DOHH2 (cell line): ENCODE measurements around the gene GINS3.

ENCODE experiments used
- H3F3A ChIP-seq: fragments of 200-600 bp; sonication (generic), shearing (Covaris generic); 2 replicates; pipeline ENCODE4 v1.6.0; 2016; ENCODE audit warnings: antibody characterized with exemption, mild to moderate bottlenecking; ENCODE audit not compliant: control insufficient read depth, insufficient read depth
- H3K27ac ChIP-seq: fragments of 200-600 bp; sonication (generic); 2 replicates; pipeline ENCODE4 v1.5.1; 2014; ENCODE audit warnings: low read depth, mild to moderate bottlenecking, low read length, moderate library complexity
- H3K27me3 ChIP-seq: fragments of 200-600 bp; sonication (generic); 2 replicates; pipeline ENCODE4 v1.6.1; 2014; ENCODE audit warnings: mild to moderate bottlenecking, low read length, mixed read lengths; ENCODE audit not compliant: control insufficient read depth
- H3K36me3 ChIP-seq: fragments of 200-600 bp; sonication (generic); 2 replicates; pipeline ENCODE4 v1.6.1; 2014; ENCODE audit warnings: mild to moderate bottlenecking, low read length, moderate library complexity, mixed read lengths; ENCODE audit not compliant: control insufficient read depth
- H3K4me1 ChIP-seq: fragments of 200-600 bp; sonication (generic); 2 replicates; pipeline ENCODE4 v1.6.1; 2014; ENCODE audit warnings: mild to moderate bottlenecking, low read length, mixed read lengths; ENCODE audit not compliant: control insufficient read depth
- H3K4me2 ChIP-seq: fragments of 200-600 bp; sonication (generic); 2 replicates; pipeline ENCODE4 v1.6.0; 2014; ENCODE audit warnings: mild to moderate bottlenecking, low read length, moderate library complexity
- H3K4me3 ChIP-seq: fragments of 200-600 bp; sonication (generic); 2 replicates; pipeline ENCODE4 v1.5.1; 2014; ENCODE audit warnings: mild to moderate bottlenecking, low read length, mixed read lengths
- H3K79me2 ChIP-seq: fragments of 200-600 bp; sonication (generic); 2 replicates; pipeline ENCODE4 v1.6.1; 2014; ENCODE audit warnings: mild to moderate bottlenecking, low read length, mixed read lengths; ENCODE audit not compliant: control insufficient read depth
- H3K9me2 ChIP-seq: fragments of 200-600 bp; sonication (generic); replicated peaks from 2 replicates; pipeline ENCODE4 v1.6.1; 2014; ENCODE audit warnings: mild to moderate bottlenecking, low read length, mixed read lengths; ENCODE audit not compliant: control insufficient read depth
- H3K9me3 ChIP-seq: fragments of 200-600 bp; sonication (generic); 2 replicates; pipeline ENCODE4 v1.6.1; 2014; ENCODE audit warnings: antibody characterized with exemption, low read length, mixed read lengths; ENCODE audit not compliant: control insufficient read depth, insufficient read depth
- H4K20me1 ChIP-seq: fragments of 200-600 bp; sonication (generic); 2 replicates; pipeline ENCODE4 v1.6.0; 2014; ENCODE audit warnings: low read depth, mild to moderate bottlenecking, antibody characterized with exemption, low read length, moderate library complexity; ENCODE audit not compliant: control insufficient read depth, insufficient read depth
- EZH2phosphoT487 ChIP-seq: fragments of 200-600 bp; sonication (generic); IDR thresholded peaks from 2 replicates; pipeline ENCODE4 v1.6.1; 2017; ENCODE audit warnings: borderline replicate concordance, mild to moderate bottlenecking, antibody characterized with exemption, low read length, moderate library complexity, mixed read lengths
- TF ChIP-seq, protein P1 (sequence below): fragments of 200-600 bp; sonication (generic); IDR thresholded peaks from one replicate; pipeline ENCODE4 v1.5.1; 2014; ENCODE audit warnings: antibody characterized with exemption, mild to moderate bottlenecking, low read depth, low read length; ENCODE audit not compliant: poor library complexity, severe bottlenecking

Gene GINS3

DNA sequence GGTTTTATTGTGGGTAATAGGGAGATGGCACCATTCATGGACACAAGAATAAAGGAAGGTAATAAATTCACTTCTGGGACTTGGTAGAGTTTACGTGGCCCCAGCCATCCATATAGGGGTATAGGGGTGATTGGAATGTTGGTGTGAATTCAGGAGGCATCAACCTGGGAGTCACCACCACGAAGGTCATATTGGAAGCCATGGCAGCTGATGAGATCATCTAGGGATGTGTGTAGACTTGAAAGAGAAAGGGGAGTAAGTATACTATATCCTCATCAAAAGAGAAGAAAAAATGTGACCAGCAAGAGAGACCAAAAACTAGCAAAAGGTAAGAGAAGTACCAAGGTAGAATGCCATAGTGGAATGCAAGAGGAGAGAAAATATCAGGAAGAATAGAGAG is 26.6 kb upstream of the GINS3 start:
- Histone ChIP-seq H3K27me3 (peaks cover 19% of the 10 kb centered on the region), H3K4me2 (no peak overlapping the region), H3K4me1 (peaks cover 2% of the 10 kb centered on the region), H3K27ac (no peak overlapping the region), H4K20me1 (no peaks in the 10 kb centered on the region), H3K9me3 (no peaks in the 10 kb centered on the region; the same call in 1 of the 2 replicates), H3K79me2 (no peaks in the 10 kb centered on the region), H3K4me3 (no peak overlapping the region), H3K9me2 (no peaks in the 10 kb centered on the region), H3K36me3 (no peaks in the 10 kb centered on the region), H3F3A (no peaks in the 10 kb centered on the region)
- TF ChIP-seq, protein P1, sequence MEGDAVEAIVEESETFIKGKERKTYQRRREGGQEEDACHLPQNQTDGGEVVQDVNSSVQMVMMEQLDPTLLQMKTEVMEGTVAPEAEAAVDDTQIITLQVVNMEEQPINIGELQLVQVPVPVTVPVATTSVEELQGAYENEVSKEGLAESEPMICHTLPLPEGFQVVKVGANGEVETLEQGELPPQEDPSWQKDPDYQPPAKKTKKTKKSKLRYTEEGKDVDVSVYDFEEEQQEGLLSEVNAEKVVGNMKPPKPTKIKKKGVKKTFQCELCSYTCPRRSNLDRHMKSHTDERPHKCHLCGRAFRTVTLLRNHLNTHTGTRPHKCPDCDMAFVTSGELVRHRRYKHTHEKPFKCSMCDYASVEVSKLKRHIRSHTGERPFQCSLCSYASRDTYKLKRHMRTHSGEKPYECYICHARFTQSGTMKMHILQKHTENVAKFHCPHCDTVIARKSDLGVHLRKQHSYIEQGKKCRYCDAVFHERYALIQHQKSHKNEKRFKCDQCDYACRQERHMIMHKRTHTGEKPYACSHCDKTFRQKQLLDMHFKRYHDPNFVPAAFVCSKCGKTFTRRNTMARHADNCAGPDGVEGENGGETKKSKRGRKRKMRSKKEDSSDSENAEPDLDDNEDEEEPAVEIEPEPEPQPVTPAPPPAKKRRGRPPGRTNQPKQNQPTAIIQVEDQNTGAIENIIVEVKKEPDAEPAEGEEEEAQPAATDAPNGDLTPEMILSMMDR, result no peak

DNA sequence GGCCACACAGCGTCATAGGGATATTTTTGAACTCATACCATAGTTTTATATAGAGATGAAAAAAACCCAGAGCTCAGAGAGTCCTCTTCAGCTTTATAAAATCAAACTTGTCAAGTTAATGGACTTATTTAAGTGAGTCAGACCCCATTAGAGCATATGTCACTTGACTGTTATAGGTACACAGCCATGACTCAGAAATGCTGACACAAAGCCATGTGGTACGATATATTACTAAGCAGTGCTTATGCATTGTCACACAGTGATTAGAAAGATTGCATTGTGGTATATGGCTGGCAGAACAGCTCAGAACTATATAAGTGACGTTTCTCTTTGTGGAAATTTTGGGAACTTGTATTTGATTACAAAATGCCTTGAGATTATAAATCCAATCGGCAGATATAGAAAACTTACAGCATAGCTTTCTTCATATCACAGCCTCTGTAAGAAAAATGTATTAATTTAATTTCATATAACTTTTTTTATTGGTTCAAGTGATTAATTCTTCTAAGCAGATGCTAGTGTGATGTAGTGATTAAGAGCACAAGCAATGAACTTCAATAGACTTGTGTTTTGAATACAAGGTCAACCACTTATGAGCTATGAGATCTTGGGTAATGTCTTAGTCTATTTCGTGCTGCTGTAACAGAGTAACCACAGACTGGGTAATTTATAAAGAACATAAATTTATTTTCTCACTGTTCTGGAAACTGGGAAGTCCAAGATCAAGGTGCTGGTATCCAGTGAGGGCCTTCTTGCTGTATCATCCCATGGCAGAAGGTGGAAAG is 25.8 kb upstream of the GINS3 start:
- Histone ChIP-seq H3K4me3 (no peak overlapping the region), H3K4me2 (no peak overlapping the region), H4K20me1 (no peaks in the 10 kb centered on the region), H3K36me3 (no peaks in the 10 kb centered on the region), H3K27me3 (peaks cover 19% of the 10 kb centered on the region), H3K27ac (no peak overlapping the region), H3K4me1 (peaks cover 9% of the 10 kb centered on the region), H3K9me3 (no peaks in the 10 kb centered on the region; the same call in 1 of the 2 replicates), H3K79me2 (no peaks in the 10 kb centered on the region), H3K9me2 (no peaks in the 10 kb centered on the region), H3F3A (no peaks in the 10 kb centered on the region)
- TF ChIP-seq, protein P1, result no peak
- TF ChIP-seq EZH2phosphoT487, result no peak

DNA sequence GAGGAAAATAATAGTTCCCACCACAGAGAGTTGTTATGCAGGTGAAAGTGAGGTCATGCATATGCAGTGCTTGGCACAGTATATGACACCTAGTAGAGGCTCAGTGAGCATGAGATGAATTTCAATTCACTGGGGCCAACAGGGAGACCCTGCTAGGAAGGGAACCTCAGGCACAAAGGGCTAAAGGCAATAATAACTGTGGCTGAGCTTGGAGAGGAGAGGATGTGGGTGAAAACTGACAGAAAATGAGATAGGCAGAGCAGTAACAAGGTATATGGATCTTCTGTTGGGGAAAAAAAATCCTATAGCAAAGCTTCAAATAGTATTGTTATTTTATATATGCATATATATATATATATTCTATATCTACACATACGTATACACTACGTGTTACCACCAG is 25.0 kb upstream of the GINS3 start:
- Histone ChIP-seq H4K20me1 (no peaks in the 10 kb centered on the region), H3K4me1 (peaks cover 13% of the 10 kb centered on the region), H3K4me3 (no peak overlapping the region), H3K79me2 (no peaks in the 10 kb centered on the region), H3K27ac (no peak overlapping the region), H3K36me3 (no peaks in the 10 kb centered on the region), H3K9me2 (no peaks in the 10 kb centered on the region), H3K9me3 (no peaks in the 10 kb centered on the region), H3K27me3 (peaks cover 19% of the 10 kb centered on the region), H3K4me2 (no peak overlapping the region), H3F3A (no peaks in the 10 kb centered on the region)
- no peak for TF ChIP-seq EZH2phosphoT487
- TF ChIP-seq, protein P1, result no peak
